ENCODE results near the gene AAK1.

AAK1 gene

DNA sequence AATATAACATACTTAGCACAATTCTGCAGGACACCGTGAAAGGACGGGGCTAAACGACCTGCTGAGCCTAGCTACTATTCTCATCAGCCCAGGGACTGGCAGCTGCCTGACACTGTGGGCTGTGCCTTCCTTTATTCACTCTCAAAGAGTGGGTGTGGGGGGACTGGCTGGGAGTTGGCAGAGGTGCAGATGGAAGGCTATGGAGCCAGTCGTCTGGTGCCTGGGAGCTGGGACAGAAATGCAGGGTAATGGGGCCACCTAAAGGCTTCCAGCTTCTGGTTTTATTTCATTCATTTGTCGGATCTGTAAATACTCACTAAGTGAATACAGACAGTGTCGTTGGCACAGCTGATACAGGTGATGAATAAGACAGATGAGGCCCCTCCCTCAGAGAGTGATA lies 150.3 kb downstream of the AAK1 start:
- no peak for DNase-seq (ENCODE audit: low read depth in 2 of 2)

DNA sequence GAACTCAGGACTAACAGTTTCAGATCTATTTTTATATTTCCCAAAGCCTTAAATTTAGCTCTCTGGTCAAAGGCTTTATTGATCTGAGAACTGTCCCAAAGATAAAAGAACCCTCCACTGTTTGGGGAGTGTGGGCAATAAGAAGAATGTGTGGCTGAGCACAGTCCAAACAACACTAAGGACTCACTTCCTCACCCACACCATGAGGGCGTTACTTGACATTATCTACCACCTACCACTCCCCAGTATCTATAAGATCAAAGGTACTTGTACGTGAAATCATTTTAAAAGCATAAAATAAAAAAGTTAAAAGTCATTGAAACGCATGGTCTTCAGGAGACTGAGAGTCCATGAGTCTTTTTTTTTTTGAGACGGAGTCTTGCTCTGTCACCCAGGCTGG lies 151.7 kb downstream of the AAK1 start:
- DNase-seq (ENCODE audit: low read depth in 2 of 2) = no peak

DNA sequence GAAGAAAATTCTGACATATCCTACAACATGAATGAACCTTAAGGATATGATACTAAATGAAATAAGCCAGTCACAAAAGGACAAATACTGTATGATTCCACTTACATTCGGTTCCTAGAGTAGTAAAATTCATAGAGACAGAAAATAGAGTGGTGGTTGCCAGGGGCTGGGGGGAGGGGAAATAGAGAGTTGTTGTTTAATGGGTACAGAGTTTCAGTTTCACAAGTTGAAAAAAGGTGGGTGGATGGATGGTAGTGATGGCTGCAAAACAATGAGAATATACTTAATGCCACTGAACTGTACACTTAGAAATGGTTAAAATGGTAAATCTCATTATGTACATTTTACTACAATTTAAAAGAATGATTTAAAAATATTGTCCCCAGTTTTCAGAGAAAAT lies 153.1 kb downstream of the AAK1 start:
- DNase-seq (ENCODE audit: low read depth in 2 of 2) = no peak

DNA sequence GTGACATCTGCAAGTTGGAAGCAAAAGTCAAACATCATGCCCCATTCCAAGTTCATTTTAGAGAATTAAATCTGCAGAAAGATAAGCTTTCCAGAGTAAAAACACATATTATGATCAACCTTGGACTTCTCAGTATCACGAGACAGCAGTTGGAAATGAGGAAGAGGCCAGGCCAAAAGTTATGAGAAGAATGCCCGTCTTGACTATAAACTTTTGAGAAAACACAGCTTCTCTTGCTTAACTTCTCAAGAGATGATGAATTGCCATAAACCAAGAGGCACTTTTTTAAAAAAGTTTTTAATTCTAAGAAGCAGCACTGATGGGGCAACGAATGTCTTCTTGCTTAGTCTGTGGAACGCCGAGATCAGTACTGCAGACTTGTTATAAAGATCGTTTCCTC lies 153.7 kb downstream of the AAK1 start:
- DNase-seq (ENCODE audit: low read depth in 2 of 2) = no peak

DNA sequence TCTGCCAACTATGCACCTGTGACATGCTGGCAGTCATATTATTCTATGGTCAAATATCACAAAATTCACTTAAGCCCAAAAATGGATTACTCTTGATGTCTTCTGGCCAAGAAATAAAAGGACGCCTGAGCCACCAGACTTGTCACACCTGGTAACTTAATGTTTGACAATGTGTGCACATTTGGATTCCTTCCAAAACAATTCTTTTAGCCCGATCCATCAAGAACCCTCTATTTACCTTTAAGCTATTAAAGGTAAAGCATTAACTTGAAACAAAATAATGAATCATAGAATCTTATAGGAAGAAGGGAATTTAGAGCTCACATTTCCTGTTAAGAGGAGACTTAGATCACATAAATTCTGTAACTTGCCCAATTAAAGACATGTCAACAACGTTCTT lies 159.8 kb downstream of the AAK1 start:
- DNase-seq (ENCODE audit: low read depth in 2 of 2) = no peak

DNA sequence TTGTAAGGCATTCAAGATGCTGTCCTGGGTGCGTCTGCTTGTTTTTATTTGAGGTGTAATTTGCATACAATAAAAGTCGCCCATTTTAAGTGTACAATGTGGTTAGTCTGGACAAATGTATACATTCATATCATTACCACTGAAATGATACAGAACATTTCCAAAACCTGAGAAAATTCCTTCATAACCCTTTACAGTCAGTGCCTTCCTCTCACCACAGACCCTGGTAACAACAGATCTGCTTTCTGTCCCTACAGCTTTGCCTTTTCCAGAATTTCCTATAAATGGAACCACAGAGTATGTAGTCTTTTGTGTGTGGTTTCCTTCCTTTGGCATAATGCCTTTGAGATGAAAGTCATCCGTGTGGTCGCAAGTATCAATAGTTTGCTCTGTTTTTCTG lies 160.5 kb downstream of the AAK1 start:
- no peak for DNase-seq (ENCODE audit: low read depth in 2 of 2)

DNA sequence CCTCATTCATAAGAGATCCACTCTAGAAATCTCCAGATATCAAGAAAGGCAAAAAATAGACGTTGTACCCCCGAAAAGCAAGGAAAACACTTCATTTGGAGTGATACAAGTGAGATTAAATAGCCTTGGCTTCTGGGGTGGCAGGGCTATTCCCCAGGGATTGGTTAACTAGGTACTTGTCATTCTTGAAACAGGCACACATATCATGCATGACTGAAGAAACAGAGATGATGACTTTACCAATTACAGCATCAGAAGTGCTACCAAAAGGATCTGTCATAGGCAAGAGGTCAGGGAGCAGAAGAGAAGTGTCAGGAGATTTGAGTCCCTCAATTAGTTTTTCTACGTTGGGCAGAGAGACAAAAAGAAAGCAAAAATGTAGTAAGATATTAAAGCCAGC lies 161.1 kb downstream of the AAK1 start:
- DNase-seq (ENCODE audit: low read depth in 2 of 2) = no peak

DNA sequence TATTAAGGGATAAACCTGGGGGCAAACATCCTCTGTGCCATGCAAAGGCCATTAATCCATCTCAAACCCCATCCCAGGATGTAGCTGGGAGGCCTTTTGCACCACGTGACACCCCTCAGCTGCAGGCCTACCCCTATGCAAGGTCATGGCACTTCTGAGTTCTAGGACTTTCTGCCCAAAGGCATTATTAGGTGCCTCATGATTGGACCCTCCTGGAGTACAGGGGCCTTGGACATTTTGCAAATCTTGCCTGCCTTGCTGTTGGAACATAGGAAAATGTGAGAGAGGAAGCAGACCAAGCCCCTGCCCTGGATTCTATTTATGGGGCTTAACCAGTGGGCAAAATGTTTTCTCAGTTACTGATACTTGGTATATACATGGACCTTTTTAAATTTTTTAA lies 162.1 kb downstream of the AAK1 start:
- DNase-seq (ENCODE audit: low read depth in 2 of 2) = no peak

DNA sequence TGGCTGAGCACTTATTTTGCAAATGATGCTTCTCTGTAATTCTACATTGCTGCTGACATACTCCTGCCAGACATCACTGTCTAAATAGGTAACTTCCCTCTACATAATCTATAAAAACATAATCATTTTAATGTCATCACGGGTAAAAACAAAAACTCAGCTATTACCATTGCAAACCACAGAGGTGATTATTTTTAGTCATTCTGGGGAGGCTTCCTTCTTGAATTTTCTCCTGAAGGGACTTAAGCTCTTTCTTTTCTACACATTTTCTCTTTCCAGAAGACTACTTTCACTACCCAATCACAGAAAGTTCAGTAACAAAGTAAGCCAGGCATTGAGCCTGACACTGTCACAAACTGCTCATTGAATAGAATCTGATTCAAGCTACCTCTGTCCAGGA lies 165.9 kb downstream of the AAK1 start:
- DNase-seq (ENCODE audit: low read depth in 2 of 2) = no peak

DNA sequence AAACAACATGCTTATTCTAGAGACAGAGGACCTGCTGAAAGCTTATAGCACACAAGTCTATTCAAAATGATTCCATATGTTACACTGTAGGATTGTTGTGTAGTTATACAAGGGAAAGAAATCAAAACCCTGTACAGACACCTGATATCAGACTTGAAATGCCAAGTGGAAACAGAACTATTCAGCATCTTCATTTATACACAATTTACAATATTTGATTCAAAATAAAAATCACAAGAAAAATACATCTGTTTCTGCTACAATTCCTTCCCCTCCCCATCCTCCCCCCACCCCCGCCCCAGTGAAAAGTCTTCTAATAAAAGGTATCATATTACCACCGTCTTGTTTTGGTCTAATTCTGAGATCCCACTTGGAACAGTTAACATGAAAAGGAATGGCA lies 168.9 kb downstream of the AAK1 start:
- no peak for DNase-seq (ENCODE audit: low read depth in 2 of 2)

DNA sequence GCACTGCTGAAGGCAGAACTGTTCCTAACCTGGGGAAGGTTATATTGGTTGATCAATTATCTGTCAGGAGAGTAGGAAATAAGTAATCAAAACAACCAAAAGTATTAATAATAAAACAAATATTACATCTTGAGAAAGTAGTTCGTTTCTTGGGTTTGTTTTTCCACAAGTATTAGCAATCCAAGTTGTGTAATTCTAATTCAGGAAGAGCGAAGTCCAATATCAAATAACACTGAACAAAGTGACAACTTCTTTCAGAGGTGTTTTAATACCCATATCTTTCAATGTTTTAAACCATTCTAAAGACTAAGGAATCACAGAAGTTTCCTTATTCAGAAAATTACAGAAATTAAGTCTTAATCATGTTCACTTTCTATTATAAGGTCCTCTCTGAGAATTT lies 171.7 kb downstream of the AAK1 start:
- DNase-seq (ENCODE audit: low read depth in 2 of 2) = no peak

DNA sequence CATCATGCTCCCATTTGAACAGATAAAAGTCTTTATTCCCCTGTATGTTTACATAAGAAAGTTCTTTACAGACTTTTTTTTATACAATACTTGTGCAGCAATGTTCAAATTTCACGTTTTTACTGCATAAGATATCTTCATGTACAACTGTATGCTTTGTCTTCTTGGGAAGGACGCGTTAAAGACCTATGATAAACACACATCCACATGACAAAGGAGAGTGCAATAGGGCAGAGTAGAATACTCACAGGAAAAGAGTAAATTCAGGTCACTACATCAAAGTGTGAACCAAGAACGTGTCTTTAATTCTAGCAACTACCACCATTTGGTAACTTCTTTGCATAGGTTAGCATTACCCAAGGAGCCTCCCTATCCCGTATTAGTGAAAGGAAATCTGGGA lies 172.6 kb downstream of the AAK1 start:
- DNase-seq (ENCODE audit: low read depth in 2 of 2) = no peak

DNA sequence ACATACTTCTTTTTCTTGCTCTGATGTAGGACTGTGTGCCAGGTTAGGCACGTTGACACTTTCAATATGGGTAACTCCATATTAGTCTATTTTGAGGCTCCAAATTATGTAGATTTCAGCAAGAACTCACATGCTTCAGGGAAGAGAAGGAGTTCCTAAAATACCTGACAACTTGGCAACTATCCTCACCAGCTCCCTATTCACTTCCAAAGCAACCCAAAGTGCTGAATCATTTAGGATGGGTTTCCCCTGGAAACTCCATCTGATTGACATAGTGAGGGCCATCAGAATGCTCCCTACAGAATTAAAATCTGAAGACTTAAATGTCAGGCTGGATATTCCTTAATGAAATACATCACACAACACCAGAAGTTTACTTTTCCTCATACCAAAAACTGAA lies 173.8 kb downstream of the AAK1 start:
- DNase-seq (ENCODE audit: low read depth in 2 of 2) = no peak

DNA sequence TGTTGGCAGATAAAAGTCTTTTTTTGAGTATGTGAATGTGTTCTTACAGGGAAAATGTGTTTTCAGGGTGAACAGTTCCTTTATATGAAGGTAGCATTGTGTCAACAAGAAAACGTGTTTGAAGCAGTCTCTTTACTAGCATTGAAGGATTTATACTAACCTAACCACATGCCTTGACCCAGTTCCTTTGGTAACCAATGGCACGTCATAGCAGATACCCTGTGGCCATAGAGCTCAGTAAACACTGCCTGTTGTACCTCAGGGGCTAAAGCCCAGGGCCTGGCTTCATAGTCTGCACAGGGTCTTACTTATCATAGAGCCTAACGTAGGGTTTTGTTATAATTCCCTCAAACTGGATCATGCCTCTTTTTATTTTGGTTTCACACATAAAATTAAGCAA lies 174.2 kb downstream of the AAK1 start:
- DNase-seq (ENCODE audit: low read depth in 2 of 2) = no peak

DNA sequence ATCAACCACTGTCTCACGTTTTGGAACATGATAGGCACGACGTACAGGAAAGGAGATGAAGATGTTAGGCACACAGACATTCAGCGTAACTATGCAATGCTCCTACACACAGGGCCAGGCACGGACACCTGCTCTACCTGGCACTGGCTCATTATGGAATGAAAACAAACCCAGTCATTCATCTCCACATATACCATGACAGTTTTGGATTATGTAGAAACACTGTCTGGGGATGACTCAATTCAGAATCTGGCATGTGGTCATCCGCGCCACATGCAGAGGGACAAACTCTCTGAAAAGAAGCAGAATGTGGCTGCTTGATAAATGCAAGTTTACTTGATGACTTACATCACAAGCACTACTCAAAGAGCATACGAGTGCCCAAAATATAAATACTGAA lies 176.8 kb downstream of the AAK1 start:
- no peak for DNase-seq (ENCODE audit: low read depth in 2 of 2)

DNA sequence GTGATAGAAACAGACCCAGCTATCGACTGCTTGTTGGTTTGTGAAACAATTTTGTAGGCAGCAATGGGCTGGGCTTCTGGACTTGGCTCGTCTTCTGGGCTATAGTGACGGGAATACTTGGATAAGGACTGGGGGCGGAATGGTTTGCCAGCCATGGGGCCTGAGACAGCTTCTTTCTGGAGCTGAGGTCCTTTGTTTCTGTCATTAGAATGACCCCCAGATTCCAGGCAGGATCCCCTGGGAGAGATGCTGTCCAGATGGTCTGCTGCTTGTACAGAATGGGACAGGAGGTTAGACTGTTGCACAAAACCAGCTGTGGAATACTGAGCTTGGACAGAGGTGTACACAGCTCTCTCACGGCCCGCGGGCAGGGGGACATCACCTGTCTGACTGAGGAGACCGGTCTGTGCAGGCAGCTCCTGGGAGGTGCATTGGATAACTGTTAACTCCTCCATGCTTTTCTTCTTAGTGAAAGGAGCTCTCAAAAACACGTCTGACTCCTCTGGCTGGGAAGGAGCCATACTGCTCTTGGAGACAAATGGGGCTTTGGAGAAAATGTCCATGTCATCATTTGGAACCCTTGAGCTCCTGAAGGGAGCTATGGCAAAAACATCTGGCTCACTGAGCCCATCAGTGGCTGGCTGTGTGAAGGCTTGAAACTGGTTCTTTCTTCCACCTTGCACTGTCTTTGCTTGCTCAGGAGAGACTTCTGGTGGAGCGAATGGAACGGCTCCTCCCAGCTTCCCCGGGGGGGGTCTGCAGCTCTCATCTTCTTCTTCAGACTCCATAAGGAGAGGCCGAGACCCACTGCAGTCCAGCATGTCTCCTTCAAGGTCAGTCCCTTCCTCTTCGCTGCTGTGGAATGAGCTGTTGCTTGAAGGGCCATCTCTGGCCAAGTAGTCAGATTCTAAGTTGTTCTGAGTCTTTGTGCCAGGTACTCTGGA lies 177.8 kb downstream of the AAK1 start:
- DNase-seq (ENCODE audit: low read depth in 2 of 2) = no peak

DNA sequence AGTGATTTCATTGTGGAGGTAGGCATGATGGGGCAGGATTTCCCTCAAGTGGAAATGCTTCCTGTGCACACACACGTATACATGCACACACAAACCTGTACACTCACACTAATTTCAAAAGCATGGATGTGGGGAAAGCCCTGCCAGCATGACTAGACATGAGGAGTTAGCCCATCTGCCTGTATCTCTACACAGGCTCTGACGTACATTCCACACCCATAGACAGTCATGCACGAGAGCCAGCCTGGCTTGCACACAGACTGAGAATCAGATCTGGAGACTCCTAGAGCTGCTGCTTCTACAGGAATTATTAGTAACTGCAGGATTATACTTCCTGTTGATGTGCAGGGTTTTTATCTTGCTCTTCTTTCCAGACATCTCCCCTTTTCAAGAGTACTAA lies 179.0 kb downstream of the AAK1 start:
- no peak for DNase-seq (ENCODE audit: low read depth in 2 of 2)

DNA sequence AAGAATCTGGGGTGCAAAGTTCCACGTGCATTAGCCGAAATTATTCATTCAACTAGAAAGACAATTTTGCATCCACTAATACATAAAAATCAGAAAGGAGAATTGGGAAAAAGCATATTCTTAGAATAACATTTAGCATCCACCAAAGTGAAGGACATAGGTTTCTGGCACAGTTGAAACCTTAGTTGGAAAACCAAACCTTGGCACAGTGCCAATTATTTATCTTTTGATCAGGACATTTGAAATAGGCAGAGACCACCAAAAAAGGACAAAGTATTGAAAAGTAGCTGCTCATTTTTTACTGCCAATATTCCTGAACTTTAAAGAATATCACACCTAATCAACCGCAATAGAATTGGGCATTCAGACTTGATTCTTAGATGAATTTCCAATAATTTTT lies 180.8 kb downstream of the AAK1 start:
- DNase-seq (ENCODE audit: low read depth in 2 of 2) = no peak

DNA sequence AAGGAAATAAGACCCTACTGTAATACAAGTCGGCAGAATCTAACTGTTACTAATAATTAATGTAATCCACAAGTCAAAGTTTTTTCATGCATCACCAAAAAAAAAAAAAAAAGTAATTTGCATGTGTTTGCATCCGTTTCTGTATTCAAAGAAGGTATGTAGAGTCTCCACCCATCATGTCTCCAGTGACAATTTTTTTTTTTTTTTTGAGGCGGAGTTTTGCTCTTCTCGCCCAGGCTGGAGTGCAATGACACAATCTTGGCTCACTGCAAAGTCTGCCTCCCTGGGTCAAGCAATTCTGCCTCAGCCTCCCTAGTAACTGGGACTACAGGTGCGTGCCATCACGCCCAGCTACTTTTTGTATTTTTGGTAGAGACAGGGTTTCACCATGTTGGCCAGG lies 182.1 kb downstream of the AAK1 start:
- DNase-seq (ENCODE audit: low read depth in 2 of 2) = no peak

DNA sequence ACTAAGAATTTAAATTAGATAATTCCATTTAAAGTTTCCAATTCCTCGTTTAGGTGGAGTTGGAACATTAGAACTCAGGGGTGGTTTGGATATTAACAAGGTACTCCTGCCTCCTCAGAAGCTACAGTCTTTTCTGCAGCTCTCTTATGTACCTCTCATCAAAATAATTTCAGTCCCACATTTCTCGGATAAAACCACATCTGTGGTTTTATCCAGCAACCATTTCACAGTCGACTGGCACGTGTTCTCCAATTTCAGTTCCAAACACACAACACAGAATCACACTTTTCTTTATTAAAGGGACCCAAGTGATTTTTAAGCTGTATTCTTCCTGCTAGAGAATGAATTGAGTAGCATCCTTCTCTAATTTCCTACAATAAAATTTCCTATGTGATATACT lies 183.6 kb downstream of the AAK1 start:
- no peak for DNase-seq (ENCODE audit: low read depth in 2 of 2)

DNA sequence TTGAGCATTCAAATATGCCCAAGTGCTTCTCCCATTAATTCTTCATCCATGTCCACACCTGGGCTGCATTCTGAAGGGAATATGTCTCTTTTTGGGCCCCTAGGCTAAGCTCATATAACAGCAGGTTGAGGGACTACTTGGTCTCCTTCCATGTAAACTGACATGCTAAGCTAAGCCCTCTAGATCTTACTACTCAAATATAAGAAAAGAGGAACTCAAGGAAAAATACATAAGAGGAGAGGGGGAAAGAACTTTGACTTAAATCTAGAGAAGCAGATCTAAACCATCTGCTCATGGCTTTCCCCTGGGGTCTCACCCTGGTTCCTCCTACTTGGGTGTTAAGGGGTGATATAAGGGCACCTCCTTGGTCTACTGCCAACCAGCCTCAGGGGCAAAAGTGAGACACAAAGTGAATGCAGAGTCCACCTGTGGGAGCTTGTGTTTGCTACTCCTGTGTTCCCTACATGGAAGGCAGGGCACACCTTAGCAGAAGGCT lies 186.5 kb downstream of the AAK1 start:
- no peak for DNase-seq (ENCODE audit: low read depth in 2 of 2)

DNA sequence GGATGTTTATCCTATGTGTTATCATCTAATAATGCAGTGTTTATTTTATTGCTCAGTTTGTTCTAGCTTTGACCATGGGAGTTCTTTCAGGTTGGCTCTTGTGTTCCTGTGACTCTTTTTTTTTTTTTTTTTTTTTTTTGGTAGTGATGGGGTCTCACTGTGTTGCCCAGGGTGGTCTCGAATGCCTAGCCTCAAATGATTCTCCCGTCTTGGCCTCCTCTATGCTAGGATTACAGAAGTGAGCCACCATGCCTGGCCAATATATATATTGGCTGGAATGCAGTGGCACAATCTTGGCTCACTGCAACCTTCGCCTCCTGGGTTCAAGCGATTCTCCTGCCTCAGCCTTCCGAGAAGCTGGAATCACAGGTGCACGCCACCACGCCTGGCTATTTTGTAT lies 187.4 kb downstream of the AAK1 start:
- DNase-seq (ENCODE audit: low read depth in 2 of 2) = no peak

DNA sequence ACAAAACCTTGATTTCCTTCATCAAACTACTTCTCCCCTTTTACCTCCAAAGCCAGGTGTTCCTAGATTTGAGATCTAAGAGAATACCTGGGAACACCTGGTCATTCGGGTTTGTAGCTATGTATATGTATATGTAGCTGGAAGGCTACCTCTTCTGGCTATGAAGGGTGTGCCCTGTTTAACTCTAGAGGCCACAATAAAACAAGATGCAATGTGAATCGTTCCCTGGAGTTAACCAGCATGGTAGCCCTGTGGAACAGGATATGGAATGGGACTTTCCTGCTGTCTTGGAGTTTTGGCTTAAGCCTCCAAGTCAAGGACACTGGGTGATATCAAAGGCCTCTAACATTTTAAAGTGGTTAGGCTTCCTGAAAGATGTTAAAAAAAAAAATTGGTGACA lies 188.6 kb downstream of the AAK1 start:
- DNase-seq (ENCODE audit: low read depth in 2 of 2) = no peak

Data from stimulated activated CD8-positive, alpha-beta memory T cell treated with anti-CD3 and anti-CD28 coated beads, Interleukin-2, amount 100 ng/mL, for 1 hour (primary cell).